ENCODE results near the gene CDKN1A. TPM values are rescaled to one million over a fixed set of nuclear protein-coding genes. Genes with fewer than 3 reads are reported as not detected.

Gene CDKN1A
- total and polyA plus RNA-seq, 9 of the 15 experiments (the other 6 are each of a cell fraction or from before 2014, with no cell fraction given) = 0.25 to 8.1 (median 5.1) TPM

DNA sequence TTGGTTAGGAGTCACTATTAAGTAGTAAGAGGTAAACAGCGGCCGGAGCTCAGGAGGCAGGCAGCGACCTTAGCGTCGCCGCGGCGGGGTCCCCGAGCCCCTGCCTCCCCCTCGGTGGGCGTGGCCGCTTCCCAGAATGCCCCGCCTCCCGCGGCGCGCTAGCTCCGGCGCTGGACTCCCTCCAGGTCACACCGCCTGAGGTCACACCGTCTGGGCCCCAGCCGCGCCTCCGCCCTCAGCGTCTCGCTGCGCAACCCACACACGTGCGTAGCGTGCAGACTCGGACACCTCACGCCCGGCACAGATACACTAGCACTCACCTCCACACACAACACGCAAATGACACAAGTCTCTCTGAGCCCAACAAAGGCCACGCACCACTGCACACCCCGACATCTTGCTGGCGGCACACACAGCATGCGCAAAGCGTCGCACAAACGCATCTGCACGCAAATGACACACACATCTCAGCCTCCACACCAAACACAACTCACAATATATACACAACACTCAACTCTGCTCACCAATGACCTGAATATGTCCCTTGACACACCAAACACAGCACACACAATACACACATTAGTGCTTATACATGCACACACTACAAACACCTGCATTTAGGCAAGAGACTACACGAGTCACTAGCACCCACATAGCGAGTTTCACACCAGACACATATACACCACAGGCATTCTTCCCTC, 17.6 kb upstream of the CDKN1A start (continued):
- TF ChIP-seq, protein P1, sequence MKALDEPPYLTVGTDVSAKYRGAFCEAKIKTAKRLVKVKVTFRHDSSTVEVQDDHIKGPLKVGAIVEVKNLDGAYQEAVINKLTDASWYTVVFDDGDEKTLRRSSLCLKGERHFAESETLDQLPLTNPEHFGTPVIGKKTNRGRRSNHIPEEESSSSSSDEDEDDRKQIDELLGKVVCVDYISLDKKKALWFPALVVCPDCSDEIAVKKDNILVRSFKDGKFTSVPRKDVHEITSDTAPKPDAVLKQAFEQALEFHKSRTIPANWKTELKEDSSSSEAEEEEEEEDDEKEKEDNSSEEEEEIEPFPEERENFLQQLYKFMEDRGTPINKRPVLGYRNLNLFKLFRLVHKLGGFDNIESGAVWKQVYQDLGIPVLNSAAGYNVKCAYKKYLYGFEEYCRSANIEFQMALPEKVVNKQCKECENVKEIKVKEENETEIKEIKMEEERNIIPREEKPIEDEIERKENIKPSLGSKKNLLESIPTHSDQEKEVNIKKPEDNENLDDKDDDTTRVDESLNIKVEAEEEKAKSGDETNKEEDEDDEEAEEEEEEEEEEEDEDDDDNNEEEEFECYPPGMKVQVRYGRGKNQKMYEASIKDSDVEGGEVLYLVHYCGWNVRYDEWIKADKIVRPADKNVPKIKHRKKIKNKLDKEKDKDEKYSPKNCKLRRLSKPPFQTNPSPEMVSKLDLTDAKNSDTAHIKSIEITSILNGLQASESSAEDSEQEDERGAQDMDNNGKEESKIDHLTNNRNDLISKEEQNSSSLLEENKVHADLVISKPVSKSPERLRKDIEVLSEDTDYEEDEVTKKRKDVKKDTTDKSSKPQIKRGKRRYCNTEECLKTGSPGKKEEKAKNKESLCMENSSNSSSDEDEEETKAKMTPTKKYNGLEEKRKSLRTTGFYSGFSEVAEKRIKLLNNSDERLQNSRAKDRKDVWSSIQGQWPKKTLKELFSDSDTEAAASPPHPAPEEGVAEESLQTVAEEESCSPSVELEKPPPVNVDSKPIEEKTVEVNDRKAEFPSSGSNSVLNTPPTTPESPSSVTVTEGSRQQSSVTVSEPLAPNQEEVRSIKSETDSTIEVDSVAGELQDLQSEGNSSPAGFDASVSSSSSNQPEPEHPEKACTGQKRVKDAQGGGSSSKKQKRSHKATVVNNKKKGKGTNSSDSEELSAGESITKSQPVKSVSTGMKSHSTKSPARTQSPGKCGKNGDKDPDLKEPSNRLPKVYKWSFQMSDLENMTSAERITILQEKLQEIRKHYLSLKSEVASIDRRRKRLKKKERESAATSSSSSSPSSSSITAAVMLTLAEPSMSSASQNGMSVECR (CRISPR knock-in tag; IDR thresholded peaks at IDR 0.05) = peak; percentile 92
- TF ChIP-seq, protein P2, sequence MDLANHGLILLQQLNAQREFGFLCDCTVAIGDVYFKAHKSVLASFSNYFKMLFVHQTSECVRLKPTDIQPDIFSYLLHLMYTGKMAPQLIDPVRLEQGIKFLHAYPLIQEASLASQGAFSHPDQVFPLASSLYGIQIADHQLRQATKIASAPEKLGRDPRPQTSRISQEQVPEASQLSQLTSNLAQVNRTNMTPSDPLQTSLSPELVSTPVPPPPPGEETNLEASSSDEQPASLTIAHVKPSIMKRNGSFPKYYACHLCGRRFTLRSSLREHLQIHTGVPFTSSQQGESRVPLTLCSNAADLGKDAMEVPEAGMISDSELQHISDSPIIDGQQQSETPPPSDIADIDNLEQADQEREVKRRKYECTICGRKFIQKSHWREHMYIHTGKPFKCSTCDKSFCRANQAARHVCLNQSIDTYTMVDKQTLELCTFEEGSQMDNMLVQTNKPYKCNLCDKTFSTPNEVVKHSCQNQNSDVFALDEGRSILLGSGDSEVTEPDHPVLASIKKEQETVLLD (IDR thresholded peaks at IDR 0.05) = peak; percentile 49; the same call in 1 of the 2 replicates
- TF ChIP-seq HDAC8 (tag; IDR thresholded peaks at IDR 0.05) = no peak
- TF ChIP-seq HDAC3 (IDR thresholded peaks at IDR 0.05; ENCODE audit: borderline replicate concordance, partially characterized antibody) = peak; percentile 59
- peak; percentile 43; the same call in 1 of the 2 replicates for TF ChIP-seq GABPB1 (CRISPR knock-in tag; IDR thresholded peaks at IDR 0.05)
- 0 out of 2 replicates have a peak, but pooled peaks have one; percentile 56 for TF ChIP-seq HDAC2 (IDR thresholded peaks at IDR 0.05)
- no peak for TF ChIP-seq GABPB2 (CRISPR knock-in tag; conservative IDR thresholded peaks at IDR 0.05)
- no peak for TF ChIP-seq RBM17 (IDR thresholded peaks at IDR 0.05; ENCODE audit: borderline replicate concordance, low read depth, low read length)
- TF ChIP-seq, protein P3, sequence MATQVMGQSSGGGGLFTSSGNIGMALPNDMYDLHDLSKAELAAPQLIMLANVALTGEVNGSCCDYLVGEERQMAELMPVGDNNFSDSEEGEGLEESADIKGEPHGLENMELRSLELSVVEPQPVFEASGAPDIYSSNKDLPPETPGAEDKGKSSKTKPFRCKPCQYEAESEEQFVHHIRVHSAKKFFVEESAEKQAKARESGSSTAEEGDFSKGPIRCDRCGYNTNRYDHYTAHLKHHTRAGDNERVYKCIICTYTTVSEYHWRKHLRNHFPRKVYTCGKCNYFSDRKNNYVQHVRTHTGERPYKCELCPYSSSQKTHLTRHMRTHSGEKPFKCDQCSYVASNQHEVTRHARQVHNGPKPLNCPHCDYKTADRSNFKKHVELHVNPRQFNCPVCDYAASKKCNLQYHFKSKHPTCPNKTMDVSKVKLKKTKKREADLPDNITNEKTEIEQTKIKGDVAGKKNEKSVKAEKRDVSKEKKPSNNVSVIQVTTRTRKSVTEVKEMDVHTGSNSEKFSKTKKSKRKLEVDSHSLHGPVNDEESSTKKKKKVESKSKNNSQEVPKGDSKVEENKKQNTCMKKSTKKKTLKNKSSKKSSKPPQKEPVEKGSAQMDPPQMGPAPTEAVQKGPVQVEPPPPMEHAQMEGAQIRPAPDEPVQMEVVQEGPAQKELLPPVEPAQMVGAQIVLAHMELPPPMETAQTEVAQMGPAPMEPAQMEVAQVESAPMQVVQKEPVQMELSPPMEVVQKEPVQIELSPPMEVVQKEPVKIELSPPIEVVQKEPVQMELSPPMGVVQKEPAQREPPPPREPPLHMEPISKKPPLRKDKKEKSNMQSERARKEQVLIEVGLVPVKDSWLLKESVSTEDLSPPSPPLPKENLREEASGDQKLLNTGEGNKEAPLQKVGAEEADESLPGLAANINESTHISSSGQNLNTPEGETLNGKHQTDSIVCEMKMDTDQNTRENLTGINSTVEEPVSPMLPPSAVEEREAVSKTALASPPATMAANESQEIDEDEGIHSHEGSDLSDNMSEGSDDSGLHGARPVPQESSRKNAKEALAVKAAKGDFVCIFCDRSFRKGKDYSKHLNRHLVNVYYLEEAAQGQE (IDR thresholded peaks at IDR 0.05; ENCODE audit: borderline replicate concordance) = peak; percentile 21; the same call in 1 of the 2 replicates
- TF ChIP-seq, protein P3 (CRISPR knock-in tag; IDR thresholded peaks at IDR 0.05; ENCODE audit: low read depth) = no peak
- peak; percentile 13 to 80; a peak in 2 of 4 replicates for TF ChIP-seq CSDE1 (IDR thresholded peaks at IDR 0.05)
- TF ChIP-seq ESRRA (IDR thresholded peaks at IDR 0.05; ENCODE audit: borderline replicate concordance, low read depth) = peak; percentile 89
- peak; percentile 67 for TF ChIP-seq EGR1 (conservative IDR thresholded peaks at IDR 0.05)
- TF ChIP-seq ZNF324 (CRISPR knock-in tag; IDR thresholded peaks at IDR 0.05) = no peak

All from K562 (cell line).